ENCODE results near the gene DCP1B. TPM values are rescaled to one million over a fixed set of nuclear protein-coding genes. Genes with fewer than 3 reads are reported as not detected.

The DCP1B gene
- total RNA-seq, 1 donor from 2014 or later = 22.9 TPM

DNA sequence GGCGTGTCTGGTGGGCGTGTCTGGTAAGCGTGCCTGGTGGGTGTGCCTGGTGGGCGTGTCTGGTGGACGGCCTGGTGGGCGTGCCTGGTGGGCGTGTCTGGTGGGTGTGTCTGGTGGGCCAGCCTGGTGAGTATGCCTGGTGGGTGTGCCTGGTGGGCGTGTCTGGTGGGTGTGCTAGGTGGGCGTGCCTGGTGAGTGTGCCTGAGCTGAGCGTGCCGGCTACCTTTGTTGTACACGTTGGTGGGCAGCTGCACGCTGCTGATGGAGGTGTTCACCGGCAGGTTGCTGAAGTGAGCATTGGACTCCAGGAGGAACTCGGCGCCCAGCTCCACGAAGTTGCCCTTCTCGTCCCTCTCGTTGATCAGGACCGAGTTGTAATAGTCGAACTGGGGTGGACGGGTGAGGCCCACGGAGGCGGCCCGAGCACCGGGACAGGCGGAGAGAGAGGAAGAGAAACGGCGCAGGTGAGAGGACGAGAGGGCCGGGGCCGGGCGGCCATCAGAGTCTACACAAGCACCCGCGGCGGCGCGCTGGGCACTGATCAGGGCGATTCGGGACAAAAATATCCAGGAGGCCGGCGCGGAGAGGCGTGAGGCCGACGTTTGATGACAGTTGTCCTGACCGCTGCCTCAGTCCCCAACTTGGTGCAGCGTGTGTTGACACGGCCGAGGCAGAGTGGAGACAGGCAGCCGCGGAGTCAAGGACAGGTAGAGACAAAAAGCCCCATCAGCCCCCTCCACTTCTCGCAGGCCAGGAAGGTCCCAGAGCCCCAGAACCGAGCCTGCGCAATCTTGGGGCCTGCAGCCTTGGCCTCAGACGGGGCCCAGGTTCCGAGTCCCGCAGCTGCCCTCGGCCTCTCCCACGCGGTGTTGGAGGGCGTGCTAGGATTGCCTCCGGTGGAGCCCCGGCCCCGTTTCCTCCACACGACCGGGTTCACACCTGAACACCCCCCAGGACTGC lies 96.3 kb downstream of the DCP1B start:
- no peak for DNase-seq (ENCODE audit: low spot score in 2 of 2, unreplicated experiment in 2 of 2)
- H3K27me3 Mint-ChIP-seq (ENCODE audit: low read depth) = peaks cover 2% of the 10 kb centered on the region

DNA sequence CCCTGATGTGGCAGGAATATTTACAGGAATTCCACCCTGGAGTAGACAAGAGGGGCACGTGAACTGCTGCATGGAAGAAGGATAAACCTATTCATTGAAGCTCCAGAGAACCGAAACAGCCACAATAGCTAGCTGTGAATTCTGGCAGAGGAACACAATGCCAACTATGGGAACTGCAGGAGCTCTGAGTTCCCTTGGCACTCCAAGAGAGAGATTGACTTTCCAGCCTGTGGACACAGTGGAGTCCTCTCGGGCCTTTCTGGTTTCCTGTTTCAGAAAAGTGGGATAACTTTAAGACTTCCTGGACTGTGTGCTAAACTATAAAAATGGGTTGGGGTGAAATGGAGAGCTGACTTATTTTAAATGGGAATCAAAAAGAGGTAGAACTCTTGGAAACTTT lies 97.7 kb downstream of the DCP1B start:
- TF ChIP-seq, protein P1, sequence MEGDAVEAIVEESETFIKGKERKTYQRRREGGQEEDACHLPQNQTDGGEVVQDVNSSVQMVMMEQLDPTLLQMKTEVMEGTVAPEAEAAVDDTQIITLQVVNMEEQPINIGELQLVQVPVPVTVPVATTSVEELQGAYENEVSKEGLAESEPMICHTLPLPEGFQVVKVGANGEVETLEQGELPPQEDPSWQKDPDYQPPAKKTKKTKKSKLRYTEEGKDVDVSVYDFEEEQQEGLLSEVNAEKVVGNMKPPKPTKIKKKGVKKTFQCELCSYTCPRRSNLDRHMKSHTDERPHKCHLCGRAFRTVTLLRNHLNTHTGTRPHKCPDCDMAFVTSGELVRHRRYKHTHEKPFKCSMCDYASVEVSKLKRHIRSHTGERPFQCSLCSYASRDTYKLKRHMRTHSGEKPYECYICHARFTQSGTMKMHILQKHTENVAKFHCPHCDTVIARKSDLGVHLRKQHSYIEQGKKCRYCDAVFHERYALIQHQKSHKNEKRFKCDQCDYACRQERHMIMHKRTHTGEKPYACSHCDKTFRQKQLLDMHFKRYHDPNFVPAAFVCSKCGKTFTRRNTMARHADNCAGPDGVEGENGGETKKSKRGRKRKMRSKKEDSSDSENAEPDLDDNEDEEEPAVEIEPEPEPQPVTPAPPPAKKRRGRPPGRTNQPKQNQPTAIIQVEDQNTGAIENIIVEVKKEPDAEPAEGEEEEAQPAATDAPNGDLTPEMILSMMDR (IDR thresholded peaks at IDR 0.05; ENCODE audit: unreplicated experiment) = no peak
- no peak overlapping the region for H3K27ac Mint-ChIP-seq
- H3K4me3 Mint-ChIP-seq = no peak overlapping the region
- H3K27me3 Mint-ChIP-seq (ENCODE audit: low read depth) = peaks cover 2% of the 10 kb centered on the region
- H3K9me3 Mint-ChIP-seq = peaks cover 48% of the 10 kb centered on the region
- peaks cover 6% of the 10 kb centered on the region for H3K36me3 Mint-ChIP-seq
- no peak for DNase-seq (ENCODE audit: low spot score in 2 of 2, unreplicated experiment in 2 of 2)
- no peaks in the 10 kb centered on the region for H3K4me1 Mint-ChIP-seq

More for the DNA sequence above, 96.3 kb downstream of the DCP1B start:
- TF ChIP-seq, protein P1 (IDR thresholded peaks at IDR 0.05; ENCODE audit: unreplicated experiment) = no peak
- Mint-ChIP-seq H3K9me3 (peaks cover 35% of the 10 kb centered on the region), H3K36me3 (peaks cover 3% of the 10 kb centered on the region), H3K27ac (no peak overlapping the region), H3K4me1 (no peaks in the 10 kb centered on the region), H3K4me3 (no peak overlapping the region)

DNA sequence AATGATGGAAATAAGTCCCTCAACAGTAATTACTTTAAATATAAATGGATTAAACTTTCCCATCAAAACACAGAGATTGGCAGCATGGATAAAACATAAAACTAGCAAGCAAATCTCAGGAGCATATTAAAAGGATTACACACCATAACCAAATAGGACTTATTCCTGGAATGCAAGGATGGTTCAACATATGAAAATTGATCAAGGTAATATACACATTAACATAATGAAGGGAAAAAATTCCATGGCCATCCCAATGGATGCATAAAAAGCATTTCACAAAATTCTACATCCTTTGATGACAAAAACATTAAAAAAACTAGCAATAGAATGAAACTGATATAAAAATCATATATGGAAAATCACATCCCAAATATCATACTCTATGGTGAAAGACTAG lies 99.4 kb downstream of the DCP1B start:
- Mint-ChIP-seq H3K9me3 (peaks cover 54% of the 10 kb centered on the region), H3K4me3 (no peak overlapping the region), H3K27ac (no peak overlapping the region), H3K36me3 (peaks cover 6% of the 10 kb centered on the region), H3K27me3 (ENCODE audit: low read depth) (peaks cover 7% of the 10 kb centered on the region), H3K4me1 (no peaks in the 10 kb centered on the region)
- DNase-seq (ENCODE audit: low spot score in 2 of 2, unreplicated experiment in 2 of 2) = no peak
- TF ChIP-seq, protein P1 (IDR thresholded peaks at IDR 0.05; ENCODE audit: unreplicated experiment) = no peak

DNA sequence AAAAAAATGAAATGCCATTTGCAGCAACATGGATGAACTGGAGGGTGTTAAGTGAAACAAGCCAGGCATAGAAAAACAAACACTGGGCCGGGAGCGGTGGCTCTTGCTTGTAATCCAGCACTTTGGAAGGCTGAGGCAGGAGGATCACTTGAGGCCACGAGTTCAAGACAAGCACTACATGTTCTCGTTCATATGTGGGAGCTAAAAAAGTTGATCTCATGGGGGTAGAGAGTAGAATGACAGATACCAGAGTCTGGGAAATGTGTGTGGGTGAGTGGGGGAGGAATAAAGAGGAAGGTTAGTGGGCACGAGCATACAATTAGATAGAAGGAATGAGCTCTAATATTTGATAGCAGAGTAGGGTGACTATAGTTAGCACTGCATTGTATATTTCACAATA lies 107.3 kb downstream of the DCP1B start:
- H3K9me3 Mint-ChIP-seq = peaks cover 46% of the 10 kb centered on the region
- no peak overlapping the region for H3K4me3 Mint-ChIP-seq
- no peaks in the 10 kb centered on the region for H3K36me3 Mint-ChIP-seq
- peaks cover 53% of the 10 kb centered on the region for H3K27me3 Mint-ChIP-seq (ENCODE audit: low read depth)
- TF ChIP-seq, protein P1 (IDR thresholded peaks at IDR 0.05; ENCODE audit: unreplicated experiment) = no peak
- no peak overlapping the region for H3K27ac Mint-ChIP-seq
- no peaks in the 10 kb centered on the region for H3K4me1 Mint-ChIP-seq
- no peak for DNase-seq (ENCODE audit: low spot score in 2 of 2, unreplicated experiment in 2 of 2)

Other genes with a start within 250 kb of the DCP1B start
- 0.45 to 0.47 TPM in 2 of 3 replicates, not detected in the other for gene LRTM2, start 183.9 kb downstream of the DCP1B start, total RNA-seq
- gene CACNA2D4, start 85.8 kb downstream of the DCP1B start, total RNA-seq = 0.09 to 0.45 TPM (median 0.45 TPM) in 3 replicates
- 29.8 to 33.6 TPM (median 31.2 TPM) in 3 replicates for gene CACNA1C, start 48.5 kb upstream of the DCP1B start, total RNA-seq

All from mesothelial cell of epicardium (in vitro differentiated cells).